Stimulated activated CD4-positive, alpha-beta T cell treated with anti-CD3 and anti-CD28 coated beads, Interleukin-1b, Interleukin-23, amount 100 ng/mL, for 4 hours (primary cell): ENCODE data around the gene SDR9C7.

Experiments
- DNase-seq, 2 donors: peaks; one replicate each; pipeline ENCODE4 v3.0.0-alpha.2; 2020; ENCODE audit warnings: low read depth in 2 of 2

SDR9C7 gene

GRCh38 chr12:56877195-56878009, 56.8 kb downstream of the SDR9C7 start:
- no peak for DNase-seq

GRCh38 chr12:56874821-56875220, 59.4 kb downstream of the SDR9C7 start:
- no peak for DNase-seq

- no peak for DNase-seq
Observed at GRCh38 chr12:56873382-56873781, 60.8 kb downstream of the SDR9C7 start.
